Psoas muscle (tissue), 8 donors: Measurements from ENCODE around the gene CD40. TPM values are rescaled to one million over a fixed set of nuclear protein-coding genes. Genes with fewer than 3 reads are reported as not detected.
"Not testable (repeated sequence)": the region's sequence is repeated elsewhere in the genome, so short reads cannot be mapped to it uniquely, and the experiment has no call there.

ENCODE experiments used
- ATAC-seq, 4 donors: fragments of 200-7000 bp; cut with Tn5 transposase; one replicate each; pipeline ENCODE4 v1.9.1; 2020; ENCODE audit warnings: moderate library complexity in 3 of 4, mild to moderate bottlenecking in 2 of 4
- DNase-seq, 2 donors: peaks; one replicate each; pipeline ENCODE4 v3.0.0-alpha.2; 2020
- H3K27ac ChIP-seq: fragments of 200-600 bp; one replicate; pipeline ENCODE4 v1.8.0; 2022
- H3K27me3 ChIP-seq, 3 donors: fragments of 200-600 bp in 1 of 3; one replicate each; pipeline versions ENCODE4 v1.6.1 to v1.8.0; 2013 to 2022; ENCODE audit warnings: low read length in 2 of 3, mild to moderate bottlenecking in 2 of 3, moderate library complexity in 1 of 3; ENCODE audit not compliant: insufficient read depth in 3 of 3
- H3K36me3 ChIP-seq, 2 donors: fragments of 200-600 bp in 1 of 2; one replicate each; pipeline versions ENCODE4 v1.6.1 to v1.8.0; 2013 to 2022; ENCODE audit warnings: low read depth in 1 of 2, mild to moderate bottlenecking in 1 of 2, moderate library complexity in 1 of 2; ENCODE audit not compliant: insufficient read depth in 1 of 2
- H3K4me1 ChIP-seq: fragments of 200-600 bp; one replicate; pipeline ENCODE4 v1.8.0; 2022
- H3K4me3 ChIP-seq: fragments of 200-600 bp; one replicate; pipeline ENCODE4 v1.8.0; 2022; ENCODE audit warnings: mild to moderate bottlenecking
- H3K9me3 ChIP-seq: fragments of 200-600 bp; one replicate; pipeline ENCODE4 v1.8.0; 2022
- CTCF ChIP-seq: fragments of 200-600 bp; IDR thresholded peaks from one replicate; pipeline ENCODE4 v1.8.0; 2022; ENCODE audit warnings: antibody characterized with exemption
- WGBS, 3 donors: extraction: QIAGEN DNeasy Blood & Tissue Kit; methylation state at CpG; one replicate each; pipeline versions ENCODE4 v1.1.6 to v1.1.7; 2013; 5-methylcytosine and 5-hydroxymethylcytosine counted together
- intact Hi-C, 2 donors: fragments of 100-400 bp; cut with DNase I; formaldehyde crosslinking; loops; one replicate each; pipeline versions ENCODE4 v1.11.0 to v1.14.2; 2022
- polyA plus RNA-seq, 3 donors: library from polyadenylated mRNA; stranded (reverse); fragments of 200-250 nt; gene quantifications; one replicate each; pipeline ENCODE4 v1.2.3, GENCODE V29; 2013
- total RNA-seq, 4 donors: library from RNA; stranded (reverse); fragmentation: NEBNext Ultra II Directional in 2 of 4; extraction: Animal tissue kit (Norgen Biotek cat#: 25700) in 2 of 4; gene quantifications; one replicate each; pipeline versions ENCODE4 v1.2.1 to v1.2.4, GENCODE V29; 2021 to 2023
- donor health status: healthy with polysubstance abuse.
- donor health status: DM: no; HTN: no; CAD: no; lungs with moderate emphysema.
- donor health status: Bipolar disorder and iron deficiency.
- donor health status: healthy.
- donor health status: DM: yes; HTN: yes; CAD: no.
- donor health status: DM: no; HTN: no; CAD: no.
- donor health status: DM: no; HTN: no; CAD: no.
- donor health status: DM: yes; HTN: yes; CAD: no.

Gene CD40
- total and polyA plus RNA-seq, 7 donors = 5.0 to 13.8 (median 7.7) TPM

GRCh38 chr20:46089417-46090388 lies 28.4 kb upstream of the CD40 start, which contains the start of gene NCOA5:
Gene NCOA5, minus strand, starts transcription at chr20:46089962. Its CDS starts 10,538 bp downstream, at chr20:46079424.
- intact Hi-C loops = loop anchor here (2.0 to 10.0 kb wide), 3 partner anchors 67 to 295 kb away; partner anchors contain the start of genes DNTTIP1 (in 1 of the 2), WFDC3 (in 1 of the 2) and ZNF335 (in 1 of the 2)
- Histone ChIP-seq H3K27ac (peak within 1 kb of the TSS; percentile 100), H3K4me1 (peaks cover 51% of the 10 kb centered on the region), H3K9me3 (no peaks in the 10 kb centered on the region), H3K4me3 (peak within 1 kb of the TSS; percentile 92), H3K36me3 (no peaks in the 10 kb centered on the region), H3K27me3 (no peaks in the 10 kb centered on the region)
- peak; percentile 28 for TF ChIP-seq CTCF
- ATAC-seq = peak; percentile 94 to 98 (median 96)
- WGBS, 3 donors = 0% methylated on average over 68 to 100 of the region's 100 CpGs
- peak; percentile 97 to 98 for DNase-seq

- not testable (repeated sequence) for DNase-seq, ATAC-seq, H3K9me3 ChIP-seq, H3K36me3 ChIP-seq, H3K27ac ChIP-seq, H3K4me3 ChIP-seq, H3K27me3 ChIP-seq
- peaks cover 29% of the 10 kb centered on the region for H3K4me1 ChIP-seq
- 94 to 95% (median 95%) methylated on average over 47 to 52 of the region's 52 CpGs for WGBS, 3 donors
- intact Hi-C loops = loop anchor here in 1 of 2 donors (5.0 kb wide), 1 partner anchor 120 kb away; the partner anchor contains the start of gene ZNF335
These were observed 26.2 kb upstream of the CD40 start for GRCh38 chr20:46091622-46092535.

- Histone ChIP-seq H3K27ac (no peak overlapping the region), H3K36me3 (no peaks in the 10 kb centered on the region), H3K4me1 (peaks cover 13% of the 10 kb centered on the region), H3K9me3 (no peaks in the 10 kb centered on the region), H3K27me3 (no peaks in the 10 kb centered on the region), H3K4me3 (no peak overlapping the region)
- no peak for DNase-seq
- TF ChIP-seq CTCF = no peak
- intact Hi-C loops = loop anchor here in 1 of 2 donors (5.0 kb wide), 1 partner anchor 121 kb away; the partner anchor contains the start of gene ZNF335
- 79 to 85% (median 80%) methylated on average over 2 of the region's 2 CpGs for WGBS, 3 donors
- no peak for ATAC-seq
These were observed 24.6 kb upstream of the CD40 start for GRCh38 chr20:46093531-46093930.

- peak overlapping the region; percentile 25 for H3K4me3 ChIP-seq
- no peak overlapping the region for H3K27ac ChIP-seq
- TF ChIP-seq CTCF = no peak
- ATAC-seq (peak in 3 of 4 donors; percentile 30 to 46 (median 36)), DNase-seq (peak in 1 of 2 donors; percentile 60)
- H3K9me3 ChIP-seq = no peaks in the 10 kb centered on the region
- intact Hi-C loops = no loop called here
- H3K36me3 ChIP-seq = no peaks in the 10 kb centered on the region
- 30 to 33% (median 31%) methylated on average over 43 to 48 of the region's 48 CpGs for WGBS, 3 donors
- H3K27me3 ChIP-seq = peaks cover 0 to 54% (median 7%) of the 10 kb centered on the region in 3 donors
- H3K4me1 ChIP-seq = no peaks in the 10 kb centered on the region
These were observed 18.4 kb upstream of the CD40 start for GRCh38 chr20:46099491-46100287.

GRCh38 chr20:46100444-46100843 lies 17.7 kb upstream of the CD40 start:
- H3K27ac ChIP-seq, intact Hi-C loops, H3K36me3 ChIP-seq, H3K9me3 ChIP-seq, DNase-seq, H3K4me1 ChIP-seq, ATAC-seq, H3K4me3 ChIP-seq: not testable (repeated sequence)
- peaks cover 4 to 56% (median 8%) of the 10 kb centered on the region in 3 donors for H3K27me3 ChIP-seq
- 81 to 85% (median 84%) methylated on average over 7 of the region's 7 CpGs for WGBS, 3 donors
